ENCODE results near the gene LPCAT2.

The LPCAT2 gene

DNA sequence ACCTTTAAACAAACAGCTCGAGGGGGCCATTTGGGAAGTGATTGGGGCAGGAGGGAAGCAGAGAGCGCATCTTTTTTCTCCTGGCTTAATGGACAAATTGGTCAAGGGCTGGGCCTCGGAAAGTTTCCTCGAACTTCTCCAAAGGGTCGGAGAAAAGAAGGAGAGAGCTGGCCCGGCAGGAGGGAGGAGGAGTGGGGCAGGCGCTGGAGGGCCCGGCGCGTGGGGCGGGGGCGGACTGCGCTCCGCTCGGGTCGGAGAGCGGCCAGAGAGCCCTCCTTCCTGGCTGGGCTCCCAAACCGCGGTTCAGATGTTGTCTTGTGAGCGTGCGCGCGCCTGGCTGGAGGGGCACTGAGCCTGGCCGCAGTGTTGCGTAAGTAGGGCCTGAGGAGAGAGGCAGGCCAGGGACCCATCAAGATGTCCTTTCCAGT is 28.6 kb upstream of the LPCAT2 start:
- DNase-seq, result no peak

DNA sequence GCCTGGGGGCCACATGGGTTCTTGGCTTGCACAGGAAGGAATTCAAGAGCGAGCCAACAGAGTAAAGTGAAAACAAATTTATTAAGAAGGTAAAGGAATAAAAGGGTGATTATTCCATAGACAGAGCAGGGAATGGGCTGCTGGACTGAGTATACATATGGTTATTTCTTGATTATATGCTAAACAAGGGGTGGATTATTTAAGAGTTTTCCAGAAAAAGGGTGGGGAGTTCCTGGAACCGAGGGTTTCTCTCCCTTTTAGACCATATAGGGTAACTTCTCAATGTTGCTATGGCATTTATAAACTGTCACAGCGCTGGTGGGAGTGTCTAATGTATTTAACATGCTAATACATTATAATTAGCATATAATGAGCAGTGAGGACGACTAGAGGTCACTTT is 27.8 kb upstream of the LPCAT2 start:
- DNase-seq, result no peak

DNA sequence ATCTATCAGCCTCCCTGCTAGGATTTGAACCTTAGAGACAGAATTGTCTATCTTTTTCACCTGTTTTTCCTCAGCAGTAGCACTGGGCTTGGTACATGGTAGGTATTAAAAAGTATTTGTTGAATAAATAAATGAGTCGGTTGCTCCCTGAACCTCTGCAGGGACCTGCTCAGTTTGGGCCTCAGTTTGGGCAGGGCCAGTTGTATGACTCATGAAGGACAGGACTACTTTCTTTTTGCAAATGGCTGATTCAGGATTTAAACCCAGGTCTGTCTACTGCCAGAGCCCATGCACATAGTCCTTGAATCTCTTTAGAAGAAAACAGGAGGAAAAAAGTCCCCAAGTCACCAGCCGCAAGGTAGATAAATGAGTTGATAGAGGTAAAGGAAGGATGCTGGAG is 26.8 kb upstream of the LPCAT2 start:
- no peak for DNase-seq

DNA sequence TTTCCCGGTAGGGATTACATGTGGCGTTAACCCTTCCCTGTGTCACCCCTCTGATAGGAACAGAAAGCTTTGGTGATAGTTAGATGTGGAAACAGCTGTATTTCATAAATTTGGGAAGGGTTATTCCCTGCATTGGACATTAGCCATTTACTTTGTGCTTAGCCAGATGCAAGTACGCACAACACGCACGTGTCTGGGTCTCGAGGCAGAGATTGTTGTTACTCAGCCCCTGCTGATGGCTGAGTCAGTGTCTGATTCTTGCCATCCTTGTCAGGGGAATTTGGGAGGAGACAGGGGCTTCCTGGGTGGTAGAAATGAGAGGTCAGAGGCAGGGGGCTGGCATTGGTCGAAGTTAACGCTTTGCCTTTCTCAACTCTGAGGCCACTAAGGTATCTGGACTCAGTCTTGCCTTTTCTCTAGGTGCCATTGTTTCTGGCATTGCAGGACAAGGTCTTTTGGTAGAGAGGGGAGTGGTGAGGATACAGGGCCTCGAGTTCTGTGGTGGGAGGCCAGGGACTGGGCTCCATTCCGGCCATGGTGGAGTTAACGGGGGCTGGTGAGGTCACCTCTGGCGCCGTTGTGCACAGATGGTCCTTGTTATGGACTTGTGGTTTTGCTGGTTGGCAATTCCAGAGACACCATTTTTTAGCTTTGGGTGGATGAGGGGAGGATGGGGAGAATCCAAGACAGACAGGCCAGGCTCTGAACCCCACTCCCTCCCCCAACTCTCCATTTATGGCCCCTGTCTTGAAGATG is 21.6 kb upstream of the LPCAT2 start:
- DNase-seq, result no peak

DNA sequence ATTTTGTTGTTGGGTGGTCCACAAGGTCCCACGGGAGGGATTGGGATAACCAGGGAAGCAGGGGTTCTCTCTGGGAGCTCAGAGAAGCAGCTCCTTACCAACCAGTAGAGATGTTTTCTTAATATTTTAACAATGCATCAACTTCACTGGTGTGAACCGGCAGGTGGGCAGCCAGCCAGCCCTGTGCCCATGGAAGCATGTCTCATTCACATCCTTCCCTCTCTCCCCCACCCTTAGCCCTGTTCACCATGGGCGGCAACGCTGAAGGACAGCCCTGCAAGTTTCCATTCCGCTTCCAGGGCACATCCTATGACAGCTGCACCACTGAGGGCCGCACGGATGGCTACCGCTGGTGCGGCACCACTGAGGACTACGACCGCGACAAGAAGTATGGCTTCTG is 20.6 kb upstream of the LPCAT2 start:
- DNase-seq, result no peak

DNA sequence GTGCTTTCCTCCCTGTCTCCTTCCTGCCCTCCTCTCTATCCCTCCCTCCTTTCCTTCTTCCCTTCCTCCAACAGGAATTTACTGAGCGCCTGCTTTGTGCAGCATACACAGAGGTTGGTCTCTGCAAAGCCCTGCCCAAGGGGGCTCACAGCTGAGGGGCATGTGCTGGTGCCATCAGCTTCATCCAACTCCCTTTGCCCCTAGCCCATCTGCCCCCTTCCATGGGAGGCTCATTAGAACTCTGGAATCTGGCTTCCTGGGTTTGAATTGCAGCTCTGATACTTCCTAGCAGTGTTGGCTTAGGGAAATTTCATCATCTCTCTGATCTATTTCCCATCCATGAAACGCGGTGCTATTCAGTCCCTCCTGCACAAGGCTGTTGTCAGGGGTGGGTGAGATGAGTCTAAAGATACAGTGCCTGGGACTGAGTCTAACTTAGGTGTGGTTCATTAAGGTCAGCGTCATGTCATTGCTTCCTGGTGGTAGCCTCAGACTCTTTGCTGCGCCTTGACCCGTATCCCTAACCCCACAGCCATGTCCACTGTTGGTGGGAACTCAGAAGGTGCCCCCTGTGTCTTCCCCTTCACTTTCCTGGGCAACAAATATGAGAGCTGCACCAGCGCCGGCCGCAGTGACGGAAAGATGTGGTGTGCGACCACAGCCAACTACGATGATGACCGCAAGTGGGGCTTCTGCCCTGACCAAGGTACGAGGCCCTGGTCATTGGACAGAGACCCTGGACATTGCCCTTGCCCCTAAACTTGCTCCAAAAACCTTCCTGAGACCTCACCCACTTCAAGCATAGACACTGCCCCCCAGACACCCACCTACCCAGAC is 19.5 kb upstream of the LPCAT2 start:
- DNase-seq, result no peak

DNA sequence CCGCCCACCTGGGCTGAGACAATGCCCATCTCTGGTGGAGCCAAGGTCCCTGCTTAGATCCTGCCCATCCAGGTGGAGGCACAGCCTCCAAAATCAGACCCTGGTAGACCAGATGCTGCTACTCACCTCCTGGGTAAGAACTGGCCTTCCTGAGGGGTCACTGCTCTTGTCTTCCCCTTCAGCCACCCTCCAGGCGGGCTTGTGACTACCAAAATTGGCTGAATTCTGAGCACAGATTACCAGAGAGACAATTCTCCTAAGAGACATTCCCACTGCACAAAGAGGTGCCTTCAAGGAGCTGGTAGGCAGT is 19.0 kb upstream of the LPCAT2 start:
- no peak for DNase-seq

DNA sequence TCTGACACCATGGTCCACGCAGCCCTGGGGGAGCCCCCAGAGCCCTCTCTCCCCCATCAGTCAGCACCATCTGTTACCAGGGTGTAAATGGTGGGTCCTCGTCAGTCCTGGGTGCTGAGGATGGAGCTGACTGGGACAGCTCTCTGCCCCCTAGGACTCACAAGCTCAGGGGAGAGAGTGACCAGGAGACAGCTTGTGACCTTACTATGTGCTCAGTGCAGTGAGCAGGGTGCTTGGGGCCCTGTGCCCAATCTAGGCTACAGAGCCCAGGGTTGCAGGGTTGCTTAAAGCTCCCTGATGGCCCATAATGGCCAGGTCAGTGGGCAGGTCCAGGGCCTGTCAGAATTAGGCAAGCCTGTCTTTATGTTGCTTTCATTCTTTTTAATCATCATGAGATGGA is 18.6 kb upstream of the LPCAT2 start:
- no peak for DNase-seq

DNA sequence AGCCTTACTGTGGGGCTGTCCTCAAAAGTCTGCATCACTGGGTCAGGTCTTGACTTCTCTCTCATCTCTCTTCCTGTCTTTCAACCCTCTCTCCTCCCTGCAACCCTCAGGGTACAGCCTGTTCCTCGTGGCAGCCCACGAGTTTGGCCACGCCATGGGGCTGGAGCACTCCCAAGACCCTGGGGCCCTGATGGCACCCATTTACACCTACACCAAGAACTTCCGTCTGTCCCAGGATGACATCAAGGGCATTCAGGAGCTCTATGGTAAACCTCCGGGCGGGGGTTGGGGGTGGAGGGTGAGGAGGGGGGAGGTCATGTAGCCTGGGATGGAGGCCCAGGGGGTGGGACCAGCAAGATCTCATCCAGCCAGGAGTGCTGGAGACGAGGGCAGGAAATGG is 17.2 kb upstream of the LPCAT2 start:
- no peak for DNase-seq

DNA sequence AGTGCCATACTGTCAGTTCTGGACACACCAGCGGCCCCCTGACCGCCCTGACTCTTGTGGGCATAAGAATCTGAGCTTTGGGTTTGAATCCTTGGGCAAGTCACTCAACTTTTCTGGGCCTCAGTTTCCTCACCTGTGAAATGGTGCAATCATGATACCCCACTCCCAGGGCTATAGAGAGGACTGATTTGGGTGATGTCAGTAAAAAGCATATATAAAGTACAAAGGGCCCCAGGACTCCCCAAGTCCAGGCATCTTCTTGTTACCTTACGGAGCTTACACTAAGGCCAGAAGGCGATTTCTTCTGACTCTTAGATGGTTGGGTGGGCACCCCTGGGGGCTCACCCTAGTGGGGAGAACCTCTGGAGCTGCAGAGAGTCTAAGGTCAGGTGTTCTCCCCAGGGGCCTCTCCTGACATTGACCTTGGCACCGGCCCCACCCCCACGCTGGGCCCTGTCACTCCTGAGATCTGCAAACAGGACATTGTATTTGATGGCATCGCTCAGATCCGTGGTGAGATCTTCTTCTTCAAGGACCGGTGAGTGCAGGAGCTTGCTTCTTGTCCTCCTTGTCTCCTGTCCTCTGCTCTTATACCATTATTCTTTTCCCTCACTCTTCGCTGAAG is 16.0 kb upstream of the LPCAT2 start:
- no peak for DNase-seq

DNA sequence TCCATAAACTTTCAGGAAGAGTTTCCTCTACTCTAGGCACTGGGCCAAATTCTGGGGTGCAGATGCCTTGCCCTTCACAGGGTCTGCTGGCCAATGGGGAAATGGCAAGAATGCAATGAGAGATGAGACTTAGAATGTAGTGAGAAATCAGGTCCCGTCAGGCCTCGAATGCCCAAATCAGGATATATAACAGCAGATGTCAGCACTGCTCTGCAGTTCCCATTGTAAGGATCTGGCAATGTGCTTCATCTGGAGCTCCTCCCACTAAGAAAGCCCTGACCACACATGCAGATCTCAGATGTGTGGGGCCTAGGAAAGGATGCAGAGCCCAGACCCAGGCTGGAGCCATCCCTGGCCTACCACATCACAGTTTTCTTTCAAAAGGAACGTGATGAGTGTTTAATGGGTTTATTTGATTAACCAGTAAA is 13.9 kb upstream of the LPCAT2 start:
- DNase-seq, result no peak

DNA sequence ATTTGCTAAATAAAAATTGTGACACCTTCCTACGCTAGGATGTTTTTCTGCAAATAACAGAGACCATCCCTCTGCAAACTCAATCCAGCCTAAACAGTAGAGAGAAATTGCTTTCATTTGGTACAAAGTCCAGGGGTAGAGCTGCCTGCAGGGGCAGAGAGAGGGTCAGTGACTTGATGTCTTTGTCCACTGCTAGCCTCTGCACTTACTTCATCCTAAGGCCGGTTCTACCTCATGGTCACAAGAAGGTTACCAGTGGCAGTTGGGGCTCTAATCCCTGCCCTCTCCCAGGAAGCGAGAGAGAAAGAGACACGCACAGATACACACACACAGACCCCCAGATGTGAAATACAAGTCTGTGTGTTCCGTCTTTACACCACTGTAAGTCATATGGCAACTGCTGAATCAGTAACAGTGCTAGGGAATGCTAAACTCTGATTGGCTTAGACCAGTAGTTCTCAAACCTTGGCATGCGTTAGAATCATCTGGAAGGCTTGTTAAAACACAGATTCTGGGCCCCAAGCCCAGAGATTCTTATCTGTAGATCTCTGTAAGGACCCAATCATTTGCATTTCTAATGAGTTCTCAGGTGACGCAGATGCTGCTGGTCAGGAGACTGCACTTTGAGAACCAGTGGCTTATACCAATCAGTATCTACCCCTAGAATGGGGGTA is 13.1 kb upstream of the LPCAT2 start:
- no peak for DNase-seq

DNA sequence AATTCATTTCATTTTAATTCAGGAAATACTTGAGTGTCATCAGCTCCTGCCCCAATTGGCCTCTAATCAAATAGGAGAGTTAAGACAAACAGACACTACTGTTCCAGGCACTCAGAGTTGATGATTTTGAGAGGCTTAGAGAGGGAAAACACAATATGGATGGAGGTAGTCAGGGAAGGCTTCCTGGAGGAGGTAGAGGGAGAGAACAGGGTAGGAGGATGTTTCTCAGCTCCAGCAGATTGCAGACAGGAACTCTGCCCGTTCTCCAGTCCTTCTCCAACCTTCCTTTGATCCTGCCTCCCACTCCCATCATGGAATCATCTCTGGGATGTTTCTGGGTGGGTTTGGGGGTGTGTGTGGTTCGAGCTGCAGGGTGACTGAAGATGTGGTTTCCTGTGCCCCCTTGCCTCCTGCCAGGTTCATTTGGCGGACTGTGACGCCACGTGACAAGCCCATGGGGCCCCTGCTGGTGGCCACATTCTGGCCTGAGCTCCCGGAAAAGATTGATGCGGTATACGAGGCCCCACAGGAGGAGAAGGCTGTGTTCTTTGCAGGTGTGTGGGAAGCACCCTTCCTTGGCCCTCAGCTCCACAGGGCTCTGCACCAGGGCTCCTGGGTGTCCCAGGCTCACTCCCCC is 12.2 kb upstream of the LPCAT2 start:
- no peak for DNase-seq

DNA sequence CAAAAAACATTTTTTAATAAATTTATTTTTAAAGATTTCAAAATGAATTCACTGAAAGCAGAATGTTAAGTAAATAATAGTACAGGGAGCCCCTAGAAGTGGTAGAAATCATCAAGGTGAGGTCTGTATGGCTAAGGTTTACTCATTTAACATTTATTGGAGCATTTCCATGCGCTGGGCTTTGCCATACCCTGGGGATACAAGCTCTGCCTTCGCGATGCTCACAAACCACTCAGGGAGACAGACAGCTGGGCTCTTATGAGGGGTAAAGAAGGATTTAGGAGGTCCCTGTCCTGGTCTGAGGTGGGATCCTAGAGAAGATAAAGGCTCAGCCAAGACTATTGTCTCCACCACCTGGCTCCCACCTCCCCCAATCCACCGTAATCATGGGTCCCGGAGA is 11.3 kb upstream of the LPCAT2 start:
- no peak for DNase-seq

DNA sequence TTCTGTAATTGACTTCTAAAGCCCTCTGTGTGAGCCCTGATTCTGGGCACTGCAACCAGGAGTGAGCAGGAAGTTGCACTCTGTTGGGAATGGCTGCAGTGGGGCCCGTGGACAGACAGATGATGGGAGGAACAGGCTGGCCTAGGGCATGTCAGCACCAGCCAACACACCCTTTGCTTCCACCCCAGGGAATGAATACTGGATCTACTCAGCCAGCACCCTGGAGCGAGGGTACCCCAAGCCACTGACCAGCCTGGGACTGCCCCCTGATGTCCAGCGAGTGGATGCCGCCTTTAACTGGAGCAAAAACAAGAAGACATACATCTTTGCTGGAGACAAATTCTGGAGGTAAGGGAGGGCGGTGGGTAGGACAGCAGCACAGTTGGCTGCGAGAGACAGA is 10.8 kb upstream of the LPCAT2 start:
- DNase-seq, result no peak

DNA sequence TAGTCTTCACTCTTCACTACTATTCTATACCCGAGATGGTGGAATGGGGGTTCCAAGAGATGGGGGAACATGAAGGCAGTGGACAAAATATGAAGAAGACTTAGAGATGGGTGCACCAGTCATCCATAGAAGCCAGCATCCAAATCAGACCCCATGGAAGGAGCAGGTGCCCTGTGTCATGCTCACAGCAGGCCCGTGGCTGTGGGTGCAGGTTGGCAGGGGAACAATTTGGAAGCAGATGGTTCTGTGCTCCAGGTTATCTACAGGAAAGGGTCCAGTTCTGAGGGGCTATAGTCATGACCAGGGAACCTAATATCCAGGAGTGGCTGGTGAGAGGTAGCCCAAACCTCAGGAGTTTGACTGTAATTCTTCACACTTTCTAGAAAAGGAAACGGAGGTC is 9.6 kb upstream of the LPCAT2 start:
- DNase-seq, result no peak

DNA sequence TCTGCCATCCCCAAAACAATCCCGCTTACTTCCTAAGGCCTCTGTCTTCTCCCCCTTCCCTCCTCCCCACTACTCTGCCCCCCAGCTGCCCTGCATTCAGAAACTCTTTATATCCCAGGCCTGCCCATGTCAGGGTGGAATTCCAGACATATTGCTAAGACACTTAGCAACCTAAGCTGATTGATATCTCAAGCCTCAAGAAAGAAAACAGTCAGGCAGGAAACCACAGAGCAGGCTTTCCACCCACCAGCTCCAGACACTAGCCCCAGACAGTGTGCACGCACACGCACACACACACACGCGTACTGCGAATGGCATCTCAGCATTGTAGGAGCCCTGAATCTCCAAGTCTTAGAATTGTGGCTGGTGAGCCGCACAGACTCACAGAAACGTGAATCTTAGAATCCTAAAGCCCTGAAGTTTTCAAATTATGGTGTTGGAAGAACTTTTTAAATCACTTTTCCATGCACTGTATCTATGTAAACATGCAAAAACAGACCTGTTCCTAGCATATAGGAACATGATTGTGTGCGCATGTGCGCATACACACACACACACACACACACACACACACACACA is 8.8 kb upstream of the LPCAT2 start:
- no peak for DNase-seq

DNA sequence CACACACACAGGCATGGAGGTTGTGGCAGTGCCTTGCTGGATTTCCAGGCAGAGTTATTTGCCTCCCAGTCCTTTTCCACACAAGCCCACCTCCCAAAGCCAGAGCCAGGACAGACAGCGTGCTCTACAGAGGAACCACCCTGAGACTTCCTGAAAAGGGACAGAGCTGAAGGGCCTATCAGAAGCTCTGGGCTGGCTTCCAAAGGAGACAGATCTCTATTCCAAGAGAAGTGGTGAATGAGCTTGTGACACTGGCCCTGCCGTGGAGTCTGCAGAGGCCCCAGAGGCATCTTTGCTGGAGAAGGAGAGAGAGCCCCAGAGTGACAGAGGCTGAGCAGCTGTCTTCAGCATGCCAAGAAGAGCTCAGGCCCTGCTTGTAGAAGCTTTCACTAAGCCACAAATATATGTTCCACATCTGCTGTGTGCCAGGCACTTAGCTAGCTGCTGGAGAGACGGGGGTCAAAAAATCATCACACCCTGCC is 8.3 kb upstream of the LPCAT2 start:
- no peak for DNase-seq

DNA sequence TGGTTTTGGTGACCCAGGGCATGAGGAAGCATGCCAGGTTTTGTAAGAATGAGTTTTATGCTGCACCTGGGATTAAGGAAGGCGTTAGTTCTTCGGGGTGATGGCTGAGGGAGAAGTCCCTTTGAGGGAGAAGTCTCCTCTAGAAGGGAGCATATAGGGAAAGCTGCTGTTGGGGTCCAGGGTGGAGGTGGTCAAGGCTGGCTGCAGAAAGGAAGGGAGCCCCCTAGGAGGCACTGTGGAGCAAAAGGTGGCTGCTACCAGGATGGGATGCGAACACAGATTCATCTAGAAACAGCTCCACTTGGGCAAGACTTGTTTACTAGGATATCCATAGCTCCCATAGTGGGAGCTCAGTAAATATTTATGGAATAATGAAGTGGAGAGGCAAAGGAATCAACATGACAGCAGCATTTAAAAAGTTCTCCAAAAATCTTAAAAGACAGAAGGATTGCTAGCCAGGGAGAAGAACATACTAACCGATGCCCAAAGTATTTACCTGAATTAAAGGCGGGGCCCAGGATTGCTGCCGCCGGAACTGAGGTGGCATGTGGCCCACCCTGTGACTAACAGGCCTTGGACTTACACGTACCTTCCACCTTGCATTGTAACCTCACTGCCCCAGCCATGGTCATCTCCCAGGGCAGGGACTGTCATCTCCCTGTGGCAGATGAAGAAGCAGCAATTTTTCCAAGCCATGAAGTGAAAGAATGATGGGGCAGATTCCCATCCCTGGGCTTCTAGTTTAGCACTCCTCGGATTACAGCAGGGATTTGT is 7.1 kb upstream of the LPCAT2 start:
- DNase-seq, result no peak

DNA sequence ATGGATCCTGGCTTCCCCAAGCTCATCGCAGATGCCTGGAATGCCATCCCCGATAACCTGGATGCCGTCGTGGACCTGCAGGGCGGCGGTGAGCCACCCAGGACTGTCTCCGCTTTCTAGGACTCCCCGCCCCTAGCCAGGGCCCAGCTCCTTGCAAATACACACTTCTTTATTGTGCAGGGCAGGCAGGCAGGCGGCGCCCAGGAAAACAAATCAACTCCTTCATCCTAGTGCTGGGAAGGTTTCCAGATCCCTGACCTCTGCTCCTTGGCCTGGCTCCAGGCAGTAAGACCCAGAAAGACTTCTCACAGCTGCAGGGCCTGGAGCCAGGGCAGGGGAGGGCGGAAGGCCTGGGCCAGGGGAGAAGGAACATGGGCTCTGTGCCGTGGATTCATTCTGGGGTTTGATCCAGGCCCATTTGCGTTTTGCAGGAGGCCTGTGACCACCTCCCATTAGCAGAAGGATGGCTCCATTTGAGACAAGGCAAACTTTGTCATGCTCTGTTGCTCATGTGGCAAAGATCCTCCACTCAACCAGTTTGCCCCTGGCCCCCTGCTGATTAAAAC is 6.0 kb upstream of the LPCAT2 start:
- no peak for DNase-seq

All from CD4-positive, alpha-beta T cell treated with Interleukin-15 for 1 hour (primary cell).